K562 (cell line): Measurements from ENCODE around the gene SOX12. TPM values are rescaled to one million over a fixed set of nuclear protein-coding genes. Genes with fewer than 3 reads are reported as not detected.

Experiments
- ARID4B ChIP-seq: sonication (generic); formaldehyde crosslinking; IDR thresholded peaks from 2 replicates; pipeline ENCODE4 v1.8.0; 2022; ENCODE audit warnings: mild to moderate bottlenecking, missing genetic modification reagents
- CREB1 ChIP-seq, 2 experiments: sonication (generic) in 1 of 2; formaldehyde crosslinking in 1 of 2; IDR thresholded peaks; 2 replicates each; pipeline versions ENCODE4 v1.6.1 to v1.8.0; 2012 to 2022; ENCODE audit warnings: inconsistent platforms in 1 of 2, mild to moderate bottlenecking in 1 of 2, missing genetic modification reagents in 1 of 2, moderate library complexity in 1 of 2
- IRF9 ChIP-seq: fragments of 450-650 bp; IDR thresholded peaks from 2 replicates; pipeline ENCODE4 v1.6.1; 2016; ENCODE audit warnings: missing biosample characterization, missing genetic modification characterization
- MLLT1 ChIP-seq, 2 experiments: fragments of 450-650 bp; IDR thresholded peaks; 2 replicates each; pipeline ENCODE4 v1.6.1; 2016
- MNT ChIP-seq, 2 experiments: fragments of 450-650 bp; conservative IDR thresholded peaks; 2 replicates each; pipeline ENCODE4 v1.6.1; 2017; ENCODE audit warnings: mild to moderate bottlenecking in 2 of 2, moderate library complexity in 2 of 2
- RBM14 ChIP-seq: fragments of 200-400 bp; formaldehyde crosslinking; IDR thresholded peaks from 2 replicates; pipeline ENCODE4 v1.6.1; 2018; ENCODE audit warnings: low read depth, mild to moderate bottlenecking, low read length, moderate library complexity, borderline replicate concordance; ENCODE audit not compliant: insufficient read depth
- SMAD4 ChIP-seq: fragments of 250-450 bp; sonication (Bioruptor Pico); conservative IDR thresholded peaks from 2 replicates; pipeline ENCODE4 v1.8.0; 2021; ENCODE audit warnings: inconsistent platforms, mild to moderate bottlenecking, moderate library complexity
- ZBTB49 ChIP-seq: sonication (generic); formaldehyde crosslinking; IDR thresholded peaks from 2 replicates; pipeline ENCODE4 v1.8.0; 2022; ENCODE audit warnings: missing genetic modification reagents, mild to moderate bottlenecking, borderline replicate concordance
- ZC3H11A ChIP-seq: IDR thresholded peaks from 2 replicates; pipeline ENCODE4 v1.6.1; 2012; ENCODE audit warnings: low read depth, low read length, improper control_type of control experiment
- ZEB2 ChIP-seq: fragments of 450-650 bp; IDR thresholded peaks from 2 replicates; pipeline ENCODE4 v1.6.1; 2016
- polyA plus RNA-seq, 8 experiments: library from polyadenylated mRNA; depleted of rRNA in 4 of 8; stranded (reverse) in 5 of 8; unstranded in 3 of 8; fragments of >200 nt; fragmentation: Nextera tagmentation in 2 of 8; fragmentation: Illumina TruSeq in 1 of 8; extraction: Ambion mirVana in 2 of 8; extraction: Trizol in 1 of 8; gene quantifications; 2 replicates each; pipeline versions ENCODE4 v1.2.1 to v1.2.3, GENCODE V29; 2011 to 2014; ENCODE audit warnings: inconsistent platforms in 1 of 8, missing spikeins in 1 of 8
- total RNA-seq, 7 experiments: library from RNA; depleted of rRNA in 6 of 7; stranded (reverse); fragments of >200 nt in 6 of 7; fragmentation: Illumina TruSeq in 2 of 7; extraction: Trizol in 2 of 7; gene quantifications; 2 replicates each; pipeline versions ENCODE4 v1.2.1 to v1.2.3, GENCODE V29; 2011 to 2021; ENCODE audit warnings: low replicate concordance in 1 of 7

The SOX12 gene
- total and polyA plus RNA-seq, 9 of the 15 experiments (the other 6 are each of a cell fraction or from before 2014, with no cell fraction given), result 0.42 to 26.3 (median 2.6) TPM

GRCh38 chr20:297925-298775, 27.2 kb upstream of the SOX12 start (continued):
- TF ChIP-seq ARID4B (CRISPR knock-in tag), result no peak; the same call in 1 of the 2 replicates
- no peak for TF ChIP-seq CREB1 (IDR thresholded peaks at IDR 0.05)
- TF ChIP-seq CREB1 (CRISPR knock-in tag; IDR thresholded peaks at IDR 0.05), result no peak
- TF ChIP-seq SMAD4 (CRISPR knock-in tag), result no peak
- TF ChIP-seq ZEB2, result no peak
- no peak for TF ChIP-seq IRF9 (tag)
- no peak for TF ChIP-seq RBM14
- no peak for TF ChIP-seq ZBTB49
- no peak for TF ChIP-seq ZC3H11A
- no peak for TF ChIP-seq MNT (conservative IDR thresholded peaks at IDR 0.05)
- TF ChIP-seq MLLT1 (IDR thresholded peaks at IDR 0.05), result no peak
